NCI-H146 treated with DMSO at 0.1 percent for 48 hours (cell line): ENCODE results near the gene TSR3.

Source experiments
- DNase-seq: peaks from one replicate; lab custom pipeline; 2025; ENCODE audit not compliant: unreplicated experiment; lab: John Stamatoyannopoulos, UW

Gene TSR3

GRCh38 chr16:1355591-1355990 is 3.9 kb upstream of the TSR3 start:
- no peak for DNase-seq

DNA sequence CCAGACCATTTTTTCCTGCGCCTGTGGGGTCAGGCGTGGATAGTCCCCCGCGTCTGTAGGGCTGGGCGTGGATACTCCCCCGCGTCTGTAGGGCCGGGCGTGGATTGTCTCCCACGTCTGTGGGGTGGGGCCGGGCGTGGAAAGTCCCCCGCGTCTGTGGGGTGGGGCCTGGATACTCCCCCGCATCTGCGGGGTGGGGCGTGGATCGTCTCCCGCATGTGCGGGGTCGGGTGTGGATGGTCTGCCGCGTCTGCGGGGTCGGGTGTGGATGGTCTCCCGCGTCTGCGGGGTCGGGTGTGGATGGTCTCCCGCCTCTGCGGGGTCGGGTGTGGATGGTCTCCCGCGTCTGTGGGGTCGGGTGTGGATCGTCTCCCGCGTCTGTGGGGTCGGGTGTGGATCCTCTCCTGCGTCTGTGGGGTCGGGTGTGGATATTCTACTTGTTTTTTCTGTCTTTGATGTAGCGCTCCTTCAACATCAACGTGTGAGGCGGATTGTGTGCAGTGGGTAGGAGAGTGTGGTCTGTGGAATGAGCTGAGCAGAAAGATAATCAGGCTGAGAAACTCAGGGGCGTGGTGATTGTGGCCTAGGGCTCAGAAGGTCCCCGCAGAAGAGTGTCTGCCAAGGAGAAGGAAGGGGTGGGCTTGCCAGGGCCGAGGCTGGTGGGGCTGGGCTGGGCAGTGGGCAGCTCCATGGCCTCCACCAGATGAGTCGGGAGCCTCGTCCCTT is 3.3 kb upstream of the TSR3 start:
- no peak for DNase-seq

DNA sequence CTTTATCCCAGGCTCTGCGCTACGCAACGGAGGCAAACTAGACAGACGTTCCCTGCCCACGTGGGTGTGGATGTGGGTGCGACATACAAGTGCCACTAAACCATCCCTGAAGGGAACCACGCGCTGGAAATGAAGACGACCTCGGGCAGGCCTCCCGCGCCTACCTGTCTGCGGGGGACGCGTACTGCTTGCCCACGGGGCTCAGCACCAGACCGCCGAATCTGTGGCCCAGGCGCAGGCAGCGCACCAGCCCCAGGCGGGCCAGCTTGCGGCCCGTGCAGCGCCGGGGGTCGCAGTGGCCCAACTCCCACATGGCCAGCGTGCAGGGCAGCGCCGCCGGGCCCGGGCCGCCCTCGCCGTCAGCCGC is 480 bp downstream of the TSR3 start:
- DNase-seq, result no peak

GRCh38 chr16:1350691-1351090 is 987 bp downstream of the TSR3 start:
- no peak for DNase-seq

- no peak for DNase-seq
Observed at GRCh38 chr16:1349951-1350350, 1.7 kb downstream of the TSR3 start.

DNA sequence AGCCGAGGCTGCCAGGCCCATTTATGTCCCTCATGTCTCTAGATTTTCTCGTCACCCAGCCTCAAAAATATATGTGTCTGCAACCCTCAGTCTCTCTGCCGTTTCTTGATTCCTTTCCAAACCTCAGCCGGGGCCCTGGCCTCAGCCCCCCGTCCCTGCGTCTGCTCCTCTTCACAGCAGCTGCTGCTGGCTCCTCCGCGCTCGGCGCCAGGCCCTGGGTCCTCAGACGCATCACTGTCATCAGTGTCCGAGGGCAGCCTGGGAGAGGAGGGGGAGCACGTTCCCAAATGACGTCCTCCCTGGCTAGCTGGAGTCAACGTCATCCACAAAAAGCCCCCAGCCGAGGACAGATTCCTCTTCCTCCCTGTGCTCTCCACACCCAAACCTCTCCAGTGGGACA is 2.3 kb downstream of the TSR3 start:
- DNase-seq, result no peak

- DNase-seq, result no peak
Observed at GRCh38 chr16:1348926-1349325, 2.8 kb downstream of the TSR3 start.

DNA sequence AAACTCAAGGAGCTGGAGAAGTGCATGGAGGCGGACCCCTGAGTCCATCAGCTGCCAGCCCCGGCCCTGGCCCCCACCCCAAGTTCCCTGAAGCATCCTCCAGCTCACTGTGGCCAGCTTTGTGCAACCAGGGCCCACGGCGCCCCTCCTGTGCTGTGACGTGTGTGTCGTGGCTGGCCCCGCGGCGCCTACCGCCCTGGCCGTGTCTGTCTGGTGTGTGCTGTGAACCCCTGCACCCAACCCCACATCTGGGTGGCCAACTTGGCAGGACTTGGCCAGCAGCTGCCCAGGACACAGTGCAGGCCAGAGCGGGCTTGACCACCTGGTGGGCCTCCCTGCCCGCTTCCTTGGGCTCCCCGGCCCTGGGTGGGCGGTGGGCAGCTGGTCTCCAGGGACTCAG is 3.2 kb downstream of the TSR3 start:
- no peak for DNase-seq

- DNase-seq, result no peak
Observed at GRCh38 chr16:1347962-1348361, 3.7 kb downstream of the TSR3 start.

DNA sequence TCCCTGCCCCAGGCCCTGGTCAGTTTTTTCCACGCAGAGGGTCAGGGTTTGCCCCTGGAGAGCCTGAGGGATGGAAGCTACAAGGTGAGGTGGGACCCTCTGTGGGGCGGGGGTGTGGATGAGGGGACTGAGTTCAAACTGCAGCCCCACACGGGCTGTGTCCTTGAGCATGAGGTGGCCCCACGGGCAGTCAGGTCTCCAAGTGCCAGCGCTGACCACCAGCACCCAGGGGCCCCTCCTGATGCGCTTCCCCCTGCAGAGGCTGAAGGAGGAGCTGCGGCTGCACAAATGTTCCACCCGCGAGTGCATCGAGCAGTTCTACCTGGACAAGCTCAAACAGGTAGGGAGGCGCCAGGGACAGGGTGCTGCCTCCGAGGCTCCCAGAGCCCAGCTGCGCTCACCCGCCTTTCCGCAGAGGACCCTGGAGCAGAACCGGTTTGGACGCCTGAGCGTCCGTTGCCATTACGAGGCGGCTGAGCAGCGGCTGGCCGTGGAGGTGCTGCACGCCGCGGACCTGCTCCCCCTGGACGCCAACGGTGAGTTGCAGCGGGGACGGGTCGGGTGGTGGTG is 4.3 kb downstream of the TSR3 start:
- DNase-seq, result no peak

DNA sequence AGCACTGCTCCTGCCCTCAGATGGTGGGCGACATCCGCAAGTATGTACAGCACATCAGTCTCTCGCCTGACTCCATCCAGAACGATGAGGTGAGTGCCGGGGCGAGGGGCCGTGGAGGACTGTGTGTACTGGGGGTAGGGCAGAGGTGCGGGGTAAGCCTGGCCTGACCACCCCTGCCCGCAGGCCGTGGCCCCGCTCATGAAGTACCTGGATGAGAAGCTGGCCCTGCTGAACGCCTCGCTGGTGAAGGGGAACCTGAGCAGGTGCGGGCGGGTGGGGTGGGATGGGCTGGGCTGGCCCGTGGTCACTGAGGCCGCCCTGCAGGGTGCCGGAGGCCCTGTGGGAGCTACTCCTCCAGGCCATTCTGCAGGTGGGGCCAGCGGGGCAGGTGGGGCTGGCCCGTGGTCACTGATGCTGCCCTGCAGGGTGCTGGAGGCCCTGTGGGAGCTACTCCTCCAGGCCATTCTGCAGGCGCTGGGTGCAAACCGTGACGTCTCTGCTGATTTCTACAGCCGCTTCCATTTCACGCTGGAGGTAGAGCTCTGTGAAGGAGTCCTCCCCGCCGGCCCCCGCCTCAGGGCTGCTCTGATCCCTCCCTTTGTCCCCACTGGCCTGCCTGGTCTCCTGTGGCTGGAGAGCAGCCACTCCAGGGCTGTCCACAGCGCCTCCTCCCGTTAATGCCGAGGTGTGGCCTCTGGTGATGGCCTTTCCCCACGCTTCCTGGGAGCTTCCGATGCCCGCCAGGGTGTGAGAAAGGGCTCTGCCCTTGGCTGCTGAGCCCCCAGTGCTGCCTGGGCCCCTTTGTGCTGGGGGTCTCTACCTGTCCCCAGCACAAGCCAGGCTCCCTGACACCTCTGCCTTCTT is 5.0 kb downstream of the TSR3 start:
- DNase-seq, result no peak

- no peak for DNase-seq
Observed at GRCh38 chr16:1345651-1346421, 5.8 kb downstream of the TSR3 start.

DNA sequence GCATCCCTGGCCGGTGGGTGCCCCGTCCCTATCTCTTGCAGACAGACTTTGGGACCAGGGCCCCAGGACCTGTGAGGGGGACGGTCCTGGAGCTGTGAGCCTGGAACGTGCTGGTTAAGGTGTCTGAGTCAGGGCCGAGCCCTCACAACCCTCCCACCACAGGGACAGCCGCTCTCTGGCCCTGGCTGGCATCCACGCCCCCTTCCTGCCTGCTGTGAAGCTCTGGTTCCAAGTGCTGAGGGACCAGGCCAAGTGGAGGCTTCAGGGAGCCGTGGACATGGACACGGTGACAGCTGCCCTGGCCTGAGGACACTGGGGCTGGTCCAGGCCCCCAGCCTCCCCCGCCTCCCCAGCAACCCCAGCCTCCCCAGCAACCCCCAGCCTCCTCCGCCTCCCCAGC is 6.6 kb downstream of the TSR3 start:
- no peak for DNase-seq

DNA sequence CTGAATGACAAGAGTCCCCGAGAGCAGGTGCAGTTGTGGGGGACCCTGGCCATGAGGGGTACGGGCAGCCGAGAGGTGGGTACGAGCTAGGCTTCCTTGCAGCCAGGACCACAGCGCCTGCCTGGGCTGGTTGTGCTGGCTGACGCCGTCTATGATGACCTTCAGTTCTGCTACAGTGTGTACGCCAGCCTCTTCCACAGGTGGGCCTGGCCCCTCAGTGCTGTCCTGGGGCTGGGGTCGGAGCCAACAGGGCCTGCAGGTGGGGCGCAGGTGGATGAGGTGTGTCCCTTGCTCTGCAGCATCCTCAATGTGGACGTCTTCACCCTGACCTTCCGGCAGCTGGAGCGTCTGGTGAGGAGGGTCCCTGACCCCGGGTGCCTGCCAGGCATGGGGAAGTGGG is 7.2 kb downstream of the TSR3 start:
- DNase-seq, result no peak

DNA sequence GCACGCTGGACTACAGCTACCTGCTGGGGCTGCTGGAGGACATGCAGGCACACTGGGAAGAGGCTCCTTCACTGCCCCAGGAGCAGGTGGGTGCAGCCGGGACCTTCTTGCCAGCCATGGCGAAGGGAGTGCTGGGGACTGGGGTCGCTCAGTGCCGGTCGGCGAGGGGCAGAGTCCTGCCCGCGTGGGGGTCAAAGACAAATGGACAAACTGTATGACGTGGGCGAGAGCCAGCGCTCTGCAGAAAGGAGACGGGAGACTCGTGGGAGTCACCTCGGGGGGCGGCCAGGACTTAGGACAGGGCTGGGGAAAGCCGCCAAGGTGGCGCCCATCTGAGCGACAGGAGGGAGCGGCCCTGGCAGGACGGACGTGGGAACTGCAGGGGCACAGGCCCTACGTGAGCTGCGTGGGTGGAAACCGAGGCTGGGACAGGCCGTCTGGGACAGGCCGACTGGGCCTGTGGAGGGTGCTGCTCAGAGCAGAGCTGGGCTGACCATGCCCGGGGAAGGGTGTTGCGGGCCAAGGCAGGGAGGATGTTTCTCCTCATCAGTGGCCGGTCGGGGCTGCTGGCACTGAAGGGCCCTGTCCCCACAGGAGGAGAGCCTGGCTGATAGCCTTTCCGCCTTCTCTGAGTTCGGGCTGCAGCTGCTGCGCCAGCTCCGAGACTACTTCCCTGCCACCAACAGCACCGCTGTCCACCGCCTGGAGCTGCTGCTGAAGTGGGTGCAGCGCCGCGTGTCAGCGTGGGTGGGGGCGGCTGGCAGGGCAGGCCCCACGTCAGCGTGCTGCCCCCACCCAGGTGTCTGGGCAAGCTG is 8.0 kb downstream of the TSR3 start:
- DNase-seq, result no peak

DNA sequence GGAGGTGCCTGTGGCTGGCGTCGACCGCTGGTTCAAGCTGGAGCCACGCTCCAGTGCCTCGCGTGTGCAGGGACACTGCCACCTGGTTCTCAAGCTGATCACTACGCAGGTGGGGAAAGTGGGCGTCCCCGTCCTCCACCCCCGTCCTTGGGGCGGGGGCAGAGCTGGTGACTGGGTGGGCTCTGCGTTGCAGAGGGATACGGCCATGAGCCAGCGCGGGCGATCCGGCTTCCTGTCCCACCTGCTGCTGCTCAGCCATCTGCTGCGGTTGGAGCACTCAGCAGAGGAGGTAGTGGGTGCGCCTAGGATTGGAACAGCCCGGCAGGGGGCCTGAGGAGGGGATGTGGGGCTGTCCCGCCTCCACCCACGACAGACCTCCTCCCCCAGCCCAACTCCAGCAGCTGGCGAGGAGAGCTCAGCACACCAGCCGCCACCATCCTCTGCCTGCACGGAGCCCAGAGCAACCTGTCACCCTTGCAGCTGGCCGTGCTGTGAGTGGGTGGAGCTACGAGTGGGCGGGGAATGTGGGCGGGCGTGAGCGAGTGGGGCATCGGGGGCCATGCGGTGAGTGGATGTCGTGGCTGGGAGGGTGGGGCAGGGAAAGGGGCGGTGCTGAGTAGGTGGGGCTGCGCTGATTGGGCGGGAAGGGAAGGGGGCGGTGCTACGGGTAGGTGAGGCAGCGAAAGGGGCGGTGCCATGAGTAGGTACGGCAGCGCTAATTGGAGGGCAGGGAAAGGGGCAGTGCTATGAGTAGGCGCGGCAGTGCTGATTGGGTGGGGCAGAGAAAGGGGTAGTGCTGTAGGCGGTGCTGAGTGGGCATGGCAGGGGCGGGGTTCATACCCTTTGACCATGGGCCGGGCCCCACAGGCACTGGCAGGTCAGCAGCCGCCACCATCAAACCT is 8.9 kb downstream of the TSR3 start:
- DNase-seq, result peak; percentile 99

DNA sequence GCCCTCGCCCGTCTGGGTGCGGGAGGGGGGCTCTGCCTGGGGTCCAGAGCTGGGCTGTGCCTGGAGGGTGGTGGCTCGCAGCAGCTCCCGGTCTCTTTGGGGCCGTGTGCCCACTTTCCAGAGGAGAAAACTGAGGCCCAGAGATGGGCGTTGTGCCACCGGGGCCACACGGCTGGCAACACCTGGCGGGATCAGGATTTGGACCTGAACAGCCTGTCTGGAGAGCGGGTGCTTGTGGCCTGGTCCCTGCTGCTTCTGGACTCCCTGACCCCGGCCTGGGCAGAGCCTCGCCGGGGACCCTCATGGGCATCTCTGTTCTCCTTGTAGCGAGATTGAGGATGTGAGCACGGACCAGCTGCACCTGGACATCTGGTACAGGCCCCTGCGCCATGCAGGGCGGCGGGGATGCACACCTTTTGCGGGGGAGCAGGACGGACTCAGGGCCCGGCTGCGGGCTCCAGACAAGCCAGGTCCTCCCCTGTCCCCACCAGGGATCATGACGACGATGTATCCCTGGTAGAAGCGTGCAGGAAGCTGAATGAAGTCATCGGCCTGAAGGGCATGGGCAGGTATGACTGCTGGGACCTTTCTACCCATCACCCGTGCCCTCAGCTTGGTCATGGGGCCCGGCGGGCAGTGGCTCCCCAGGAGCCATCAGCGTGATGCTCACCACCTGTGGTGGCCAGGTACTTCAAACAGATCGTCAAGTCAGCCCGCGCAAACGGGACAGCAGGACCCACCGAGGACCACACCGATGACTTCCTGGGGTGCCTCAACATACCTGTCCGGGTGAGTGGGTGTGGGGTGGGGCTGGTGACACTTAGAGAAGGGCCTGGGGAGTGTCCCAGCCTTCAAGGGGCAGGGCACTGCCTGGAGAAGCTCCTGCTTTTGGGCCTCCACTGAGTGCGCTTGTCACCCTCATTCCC is 9.9 kb downstream of the TSR3 start:
- DNase-seq, result no peak

- DNase-seq, result no peak
Observed at GRCh38 chr16:1340730-1341494, 10.8 kb downstream of the TSR3 start.
